MM.1S (cell line): ENCODE measurements around the gene ISL2.

Experiments used
- CTCF ChIP-seq: fragments of 300-600 bp; sonication (generic); IDR thresholded peaks from 2 replicates; pipeline ENCODE4 v1.5.1; 2016; ENCODE audit warnings: antibody characterized with exemption, low read length, mixed read lengths
- EZH2 ChIP-seq: fragments of 300-600 bp; sonication (generic); optimal IDR thresholded peaks from 2 replicates; pipeline ENCODE3; 2017; ENCODE audit warnings: low read depth, mild to moderate bottlenecking, antibody characterized with exemption, low read length, mixed read lengths
- EZH2phosphoT487 ChIP-seq: fragments of 300-600 bp; sonication (generic); IDR thresholded peaks from 2 replicates; pipeline ENCODE4 v1.6.1; 2018; ENCODE audit warnings: antibody characterized with exemption, low read length

GRCh38 chr15:76289582-76289981 lies 47.0 kb upstream of the ISL2 start:
- TF ChIP-seq CTCF (no peak), EZH2 (no peak), EZH2phosphoT487 (no peak)
